Osteoblast (primary cell): Measurements from ENCODE around the gene AGO4. TPM values are rescaled to one million over a fixed set of nuclear protein-coding genes. Genes with fewer than 3 reads are reported as not detected.
"Not testable (repeated sequence)": the region's sequence is repeated elsewhere in the genome, so short reads cannot be mapped to it uniquely, and the experiment has no call there.

Source experiments
- DNase-seq: peaks from one replicate; pipeline ENCODE4 v3.0.0; 2011; ENCODE audit warnings: low spot score, mixed read lengths; ENCODE audit not compliant: insufficient read length; ENCODE audit errors: missing footprints
- H2AFZ ChIP-seq: 2 replicates; pipeline ENCODE4 v1.6.0; 2011; ENCODE audit warnings: mild to moderate bottlenecking, low read length
- H3K27ac ChIP-seq: 2 replicates; pipeline ENCODE4 v1.5.1; 2011; ENCODE audit warnings: mild to moderate bottlenecking, low read depth, low read length, moderate library complexity
- H3K27me3 ChIP-seq: 2 replicates; pipeline ENCODE4 v1.6.0; 2012; ENCODE audit warnings: mild to moderate bottlenecking, control low read depth, inconsistent platforms, low read length, moderate library complexity; ENCODE audit not compliant: insufficient read depth
- H3K36me3 ChIP-seq: 2 replicates; pipeline ENCODE4 v1.5.1; 2011; ENCODE audit warnings: mild to moderate bottlenecking, low read length, control low read depth, moderate library complexity; ENCODE audit not compliant: insufficient read depth
- H3K4me1 ChIP-seq: 2 replicates; pipeline ENCODE4 v1.5.1; 2011; ENCODE audit warnings: mild to moderate bottlenecking, low read length, control low read depth, moderate library complexity; ENCODE audit not compliant: insufficient read depth
- H3K4me2 ChIP-seq: 2 replicates; pipeline ENCODE4 v1.6.0; 2011; ENCODE audit warnings: mild to moderate bottlenecking, low read length; ENCODE audit not compliant: insufficient read depth
- H3K4me3 ChIP-seq: fragments of 200-600 bp; sonication (generic); 3 replicates; pipeline ENCODE4 v1.5.1; 2012; ENCODE audit warnings: mild to moderate bottlenecking, low read length, inconsistent platforms; ENCODE audit not compliant: insufficient read depth
- H3K79me2 ChIP-seq: 2 replicates; pipeline ENCODE4 v1.6.0; 2012; ENCODE audit warnings: mild to moderate bottlenecking, low read length, control low read depth, inconsistent platforms; ENCODE audit not compliant: insufficient read depth
- H3K9me3 ChIP-seq: 2 replicates; pipeline ENCODE4 v1.5.1; 2011; ENCODE audit warnings: low read depth, low read length, control low read depth
- H4K20me1 ChIP-seq: 2 replicates; pipeline ENCODE4 v1.6.0; 2012; ENCODE audit warnings: mild to moderate bottlenecking, low read length, control low read depth; ENCODE audit not compliant: insufficient read depth
- total RNA-seq: library from RNA; depleted of rRNA; stranded (reverse); fragments of >200 nt; gene quantifications from 2 replicates; pipeline ENCODE4 v1.2.3, GENCODE V29; 2012
- TF ChIP-seq, protein P1 (sequence below): IDR thresholded peaks from 2 replicates; pipeline ENCODE4 v1.5.1; 2011; ENCODE audit warnings: mild to moderate bottlenecking, low read depth, low read length, moderate library complexity; ENCODE audit errors: extremely low read depth

AGO4 gene
- total RNA-seq, 1 donor: 23.2 TPM

DNA sequence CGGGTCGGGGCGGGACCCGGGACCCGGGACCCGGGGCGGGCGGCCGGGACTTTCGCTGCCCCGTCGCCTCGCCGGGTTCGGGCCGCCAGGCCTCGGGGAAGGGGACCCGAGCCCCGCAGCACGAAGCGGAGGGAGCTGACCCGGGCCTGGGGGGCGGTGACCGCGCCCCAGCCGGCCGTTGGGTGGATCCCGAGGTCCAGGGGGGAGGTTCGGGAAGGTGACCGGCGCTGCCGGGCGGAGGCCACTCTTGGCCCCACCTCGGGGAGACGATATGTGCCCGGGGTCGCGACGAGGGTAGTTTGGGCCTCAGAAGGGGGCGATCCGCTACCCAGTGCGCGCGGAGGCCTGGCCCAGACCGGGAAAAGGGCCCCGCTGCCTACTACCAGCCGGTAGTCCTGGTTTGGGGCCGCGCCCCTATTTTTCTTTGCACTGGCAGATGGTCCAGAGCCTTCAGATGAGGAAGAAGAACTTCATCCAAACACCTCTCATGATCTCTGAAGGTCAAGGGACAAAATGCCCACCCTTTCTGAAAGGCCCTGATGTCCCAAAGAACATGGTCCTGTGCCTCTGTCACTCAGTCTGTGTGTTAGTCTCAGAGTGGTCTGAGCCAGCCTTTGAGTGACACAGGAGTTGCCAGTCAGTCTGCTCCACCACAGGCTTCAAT lies 766 bp downstream of the AGO4 start:
- Histone ChIP-seq H4K20me1 (peaks cover 6% of the 10 kb centered on the region), H3K27me3 (no peaks in the 10 kb centered on the region), H3K4me2 (peak overlapping the region; percentile 89), H3K36me3 (no peaks in the 10 kb centered on the region), H3K4me3 (peak overlapping the region; percentile 88), H3K9me3 (no peaks in the 10 kb centered on the region), H3K27ac (peak overlapping the region; percentile 63), H3K4me1 (peaks cover 16% of the 10 kb centered on the region), H2AFZ (peak overlapping the region; percentile 88), H3K79me2 (peaks cover 49% of the 10 kb centered on the region)
- TF ChIP-seq, protein P1, sequence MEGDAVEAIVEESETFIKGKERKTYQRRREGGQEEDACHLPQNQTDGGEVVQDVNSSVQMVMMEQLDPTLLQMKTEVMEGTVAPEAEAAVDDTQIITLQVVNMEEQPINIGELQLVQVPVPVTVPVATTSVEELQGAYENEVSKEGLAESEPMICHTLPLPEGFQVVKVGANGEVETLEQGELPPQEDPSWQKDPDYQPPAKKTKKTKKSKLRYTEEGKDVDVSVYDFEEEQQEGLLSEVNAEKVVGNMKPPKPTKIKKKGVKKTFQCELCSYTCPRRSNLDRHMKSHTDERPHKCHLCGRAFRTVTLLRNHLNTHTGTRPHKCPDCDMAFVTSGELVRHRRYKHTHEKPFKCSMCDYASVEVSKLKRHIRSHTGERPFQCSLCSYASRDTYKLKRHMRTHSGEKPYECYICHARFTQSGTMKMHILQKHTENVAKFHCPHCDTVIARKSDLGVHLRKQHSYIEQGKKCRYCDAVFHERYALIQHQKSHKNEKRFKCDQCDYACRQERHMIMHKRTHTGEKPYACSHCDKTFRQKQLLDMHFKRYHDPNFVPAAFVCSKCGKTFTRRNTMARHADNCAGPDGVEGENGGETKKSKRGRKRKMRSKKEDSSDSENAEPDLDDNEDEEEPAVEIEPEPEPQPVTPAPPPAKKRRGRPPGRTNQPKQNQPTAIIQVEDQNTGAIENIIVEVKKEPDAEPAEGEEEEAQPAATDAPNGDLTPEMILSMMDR: no peak
- peak; percentile 73 for DNase-seq

DNA sequence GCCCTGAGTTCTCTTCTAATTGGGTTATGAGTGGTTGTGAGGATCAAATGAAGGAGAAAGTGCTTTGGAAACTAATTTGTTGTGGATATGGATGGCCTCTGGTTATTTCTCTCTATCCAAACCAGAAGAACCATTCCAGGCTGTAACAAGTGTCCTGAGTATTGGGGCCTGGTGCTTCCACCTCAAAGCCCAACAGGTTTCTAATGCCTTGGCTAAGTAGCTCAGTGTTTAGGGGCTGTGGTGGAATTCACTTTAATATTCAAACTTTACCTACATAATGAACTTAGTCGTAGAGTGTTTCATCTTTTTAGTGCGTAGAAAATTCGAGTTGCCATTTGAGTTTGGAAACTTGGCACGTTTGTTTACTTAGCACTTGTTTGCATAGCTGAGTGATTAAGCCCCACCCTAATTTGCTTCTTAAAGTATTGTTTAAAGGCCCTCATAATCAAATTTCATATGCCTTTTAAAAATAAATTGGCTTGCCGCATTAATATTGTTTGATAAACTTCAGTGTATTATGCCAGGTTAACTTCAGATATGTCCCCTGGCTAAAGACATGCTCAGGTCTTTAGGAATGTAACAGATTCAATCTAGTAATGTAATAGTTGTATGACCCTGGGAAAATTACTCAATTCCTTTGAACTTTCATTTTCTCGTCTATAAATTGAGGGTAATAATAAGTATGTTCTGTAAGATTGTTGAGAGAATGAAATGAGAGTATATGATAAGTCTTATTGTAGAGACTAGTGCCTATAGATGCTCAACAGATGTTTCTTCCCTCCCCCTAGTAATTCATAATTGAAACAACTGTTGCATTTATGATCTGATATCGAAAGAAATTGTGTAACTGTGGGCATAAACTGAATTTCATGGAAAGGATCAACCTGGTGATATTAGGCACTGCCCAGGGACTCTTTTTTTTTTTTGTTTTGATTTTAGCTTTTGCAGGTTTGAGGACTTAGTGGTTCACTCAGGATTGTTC lies 1.6 kb downstream of the AGO4 start:
- Histone ChIP-seq H2AFZ (peak overlapping the region; percentile 88), H3K9me3 (no peaks in the 10 kb centered on the region), H3K36me3 (no peaks in the 10 kb centered on the region), H3K27ac (peak overlapping the region; percentile 63), H3K27me3 (no peaks in the 10 kb centered on the region), H4K20me1 (peaks cover 6% of the 10 kb centered on the region), H3K4me3 (peak overlapping the region; percentile 88), H3K4me2 (peak overlapping the region; percentile 89), H3K4me1 (peaks cover 16% of the 10 kb centered on the region), H3K79me2 (peaks cover 51% of the 10 kb centered on the region)
- DNase-seq: no peak
- TF ChIP-seq, protein P1: no peak

DNA sequence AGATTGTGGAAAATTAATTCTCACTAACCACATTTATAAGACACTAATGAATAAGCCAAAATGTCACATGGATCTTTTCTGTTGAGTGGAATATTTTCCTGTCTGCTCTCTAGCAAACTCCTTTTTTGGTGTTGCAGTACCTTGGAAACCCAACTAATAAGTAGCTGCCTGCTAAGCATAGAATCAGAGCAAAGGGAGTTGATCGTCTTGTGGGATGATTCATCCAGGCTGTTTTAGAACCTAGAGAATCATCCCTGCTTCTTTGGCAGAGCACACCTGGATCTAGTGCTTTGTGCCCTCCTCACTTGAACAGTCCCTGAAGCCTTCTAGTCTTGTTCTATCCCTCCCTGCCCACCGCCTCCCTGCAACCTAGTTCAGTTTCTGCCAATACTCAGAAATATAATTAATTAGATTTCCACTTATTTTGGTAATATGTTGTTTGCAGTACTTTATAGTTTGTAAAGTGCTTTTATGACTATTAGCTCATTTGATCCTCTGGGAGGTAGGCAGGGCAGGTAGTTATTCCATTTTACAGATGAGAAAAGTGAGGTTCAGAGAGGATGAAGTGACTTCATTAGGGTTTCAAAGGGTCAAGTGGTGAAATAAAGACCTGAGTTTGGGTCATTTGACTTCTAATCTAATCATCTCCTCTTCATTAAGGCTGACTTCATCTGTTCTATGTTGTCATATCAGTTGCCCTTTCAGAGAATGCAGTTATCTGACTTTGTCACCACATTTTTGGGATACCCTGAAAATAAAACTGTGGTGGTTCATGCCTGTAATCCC lies 2.5 kb downstream of the AGO4 start:
- Histone ChIP-seq H3K79me2 (peaks cover 56% of the 10 kb centered on the region), H4K20me1 (peaks cover 6% of the 10 kb centered on the region), H3K27me3 (no peaks in the 10 kb centered on the region), H3K9me3 (no peaks in the 10 kb centered on the region), H2AFZ (no peak overlapping the region), H3K27ac (no peak overlapping the region), H3K36me3 (no peaks in the 10 kb centered on the region), H3K4me3 (no peak overlapping the region), H3K4me1 (peaks cover 16% of the 10 kb centered on the region), H3K4me2 (no peak overlapping the region)
- DNase-seq: peak; percentile 72
- TF ChIP-seq, protein P1: no peak

DNA sequence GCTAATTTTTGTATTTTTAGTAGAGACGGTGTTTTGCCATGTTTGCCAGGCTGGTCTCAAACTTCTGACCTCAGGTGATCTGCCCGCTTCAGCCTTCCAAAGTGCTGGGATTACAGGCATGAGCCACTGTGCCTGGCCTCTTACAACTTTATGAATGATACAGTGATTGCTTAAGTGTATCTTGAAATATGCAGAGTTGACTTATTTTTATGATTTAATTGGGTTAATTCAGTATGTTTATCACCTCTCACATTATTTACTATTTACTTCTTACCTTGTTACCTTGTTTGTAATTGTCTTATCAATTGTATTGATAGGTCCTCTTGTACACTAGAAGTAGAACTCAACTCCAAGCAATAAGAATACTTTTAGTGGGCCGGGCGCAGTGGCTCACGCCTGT lies 4.9 kb downstream of the AGO4 start:
- Histone ChIP-seq H3K4me1 (peaks cover 16% of the 10 kb centered on the region), H4K20me1 (peaks cover 10% of the 10 kb centered on the region), H3K79me2 (peaks cover 67% of the 10 kb centered on the region)
- H3K27me3 ChIP-seq, H3K36me3 ChIP-seq, H3K9me3 ChIP-seq, H3K4me2 ChIP-seq, H2AFZ ChIP-seq, DNase-seq, H3K4me3 ChIP-seq, H3K27ac ChIP-seq: not testable (repeated sequence)
